IMR-90 (cell line): ENCODE data around the gene MALSU1. TPM values are rescaled to one million over a fixed set of nuclear protein-coding genes. Genes with fewer than 3 reads are reported as not detected.

Experiments
- ATAC-seq: fragments of 200-7000 bp; cut with Tn5 transposase; 2 replicates; pipeline ENCODE4 v1.9.1; 2020; ENCODE audit warnings: low read depth, mild to moderate bottlenecking, moderate library complexity
- BruUV-seq: library from RNA; stranded (reverse); fragments of 400-500 nt; replicated peaks from 2 replicates; lab custom pipeline; 2021; lab: Mats Ljungman, UMichigan
- CTCF ChIA-PET: fragments of 300-600 bp; formaldehyde crosslinking; extraction: SDS; loops from one replicate; lab custom pipeline; 2021; ENCODE audit warnings: antibody characterized with exemption; lab: Yijun Ruan, JAX
- POLR2A ChIA-PET: fragments of 300-600 bp; sonication (Branson Sonifier 250); formaldehyde crosslinking; loops from one replicate; lab custom pipeline; 2022; ENCODE audit warnings: antibody characterized with exemption; ENCODE audit not compliant: unreplicated experiment; lab: Charles Lee
- DNase-seq: peaks from one replicate; pipeline ENCODE4 v3.0.0; 2013
- H2AFZ ChIP-seq: replicated peaks from 2 replicates; pipeline ENCODE3; 2013; ENCODE audit warnings: low read length, mild to moderate bottlenecking; ENCODE audit not compliant: poor library complexity
- H2AK5ac ChIP-seq: 2 replicates; pipeline ENCODE4 v1.6.1; 2013; ENCODE audit warnings: low read depth, low read length, inconsistent platforms
- H2AK9ac ChIP-seq: replicated peaks from 2 replicates; pipeline ENCODE3; 2013; ENCODE audit warnings: mild to moderate bottlenecking, low read depth, low read length, moderate library complexity; ENCODE audit not compliant: poor library complexity
- H2BK120ac ChIP-seq: 2 replicates; pipeline ENCODE4 v1.6.1; 2013; ENCODE audit warnings: low read depth, low read length, inconsistent platforms
- H2BK15ac ChIP-seq: 3 replicates; pipeline ENCODE4 v1.6.1; 2013; ENCODE audit warnings: low read depth, low read length, inconsistent platforms
- H2BK20ac ChIP-seq: 2 replicates; pipeline ENCODE4 v1.6.1; 2013; ENCODE audit warnings: low read depth, mild to moderate bottlenecking, inconsistent platforms, low read length, moderate library complexity
- H2BK5ac ChIP-seq: 2 replicates; pipeline ENCODE4 v1.6.1; 2013; ENCODE audit warnings: mild to moderate bottlenecking, low read depth, low read length, inconsistent platforms; ENCODE audit not compliant: poor library complexity, severe bottlenecking
- H3K14ac ChIP-seq: replicated peaks from 2 replicates; pipeline ENCODE4 v1.6.1; 2013; ENCODE audit warnings: low read depth, low read length, inconsistent platforms
- H3K18ac ChIP-seq: 2 replicates; pipeline ENCODE4 v1.6.1; 2013; ENCODE audit warnings: low read depth, low read length, control low read depth
- H3K23ac ChIP-seq: 2 replicates; pipeline ENCODE4 v1.6.1; 2013; ENCODE audit warnings: low read depth, low read length, inconsistent platforms
- H3K27ac ChIP-seq: 2 replicates; pipeline ENCODE4 v1.5.1; 2013; ENCODE audit warnings: mild to moderate bottlenecking, control low read depth, low read length; ENCODE audit not compliant: insufficient read depth
- H3K27me3 ChIP-seq: 2 replicates; pipeline ENCODE4 v1.6.1; 2013; ENCODE audit warnings: low read length; ENCODE audit not compliant: control insufficient read depth, insufficient read depth
- H3K36me3 ChIP-seq: 2 replicates; pipeline ENCODE4 v1.6.1; 2013; ENCODE audit warnings: low read length, mixed read lengths; ENCODE audit not compliant: control insufficient read depth, insufficient read depth
- H3K4ac ChIP-seq: 2 replicates; pipeline ENCODE4 v1.6.1; 2013; ENCODE audit warnings: low read depth, low read length, inconsistent platforms
- H3K4me1 ChIP-seq: 2 replicates; pipeline ENCODE4 v1.6.1; 2013; ENCODE audit warnings: low read length, mixed read lengths; ENCODE audit not compliant: control insufficient read depth, insufficient read depth
- H3K4me2 ChIP-seq: 2 replicates; pipeline ENCODE4 v1.6.1; 2013; ENCODE audit warnings: low read depth, mild to moderate bottlenecking, control low read depth, low read length, moderate library complexity
- H3K4me3 ChIP-seq: 2 replicates; pipeline ENCODE4 v1.5.1; 2013; ENCODE audit warnings: low read depth, mild to moderate bottlenecking, control low read depth, low read length, moderate library complexity; ENCODE audit not compliant: insufficient read depth
- H3K56ac ChIP-seq: 2 replicates; pipeline ENCODE4 v1.6.1; 2013; ENCODE audit warnings: low read length, inconsistent platforms; ENCODE audit not compliant: insufficient read depth; ENCODE audit errors: extremely low read depth
- H3K79me1 ChIP-seq, 2 experiments: 2 replicates each; pipeline ENCODE4 v1.6.1; 2013; ENCODE audit warnings: low read length in 2 of 2, inconsistent platforms in 1 of 2, low read depth in 1 of 2
- H3K9ac ChIP-seq: 2 replicates; pipeline ENCODE4 v1.6.1; 2013; ENCODE audit warnings: low read depth, low read length, control low read depth
- H3K9me1 ChIP-seq: 2 replicates; pipeline ENCODE4 v1.6.1; 2013; ENCODE audit warnings: low read length, inconsistent platforms; ENCODE audit not compliant: insufficient read depth
- H3K9me3 ChIP-seq: 2 replicates; pipeline ENCODE4 v1.6.1; 2013; ENCODE audit warnings: low read length; ENCODE audit not compliant: control insufficient read depth, insufficient read depth
- H4K20me1 ChIP-seq: 2 replicates; pipeline ENCODE4 v1.6.1; 2013; ENCODE audit warnings: low read length, inconsistent platforms; ENCODE audit not compliant: insufficient read depth
- H4K5ac ChIP-seq: 2 replicates; pipeline ENCODE4 v1.6.1; 2013; ENCODE audit warnings: mild to moderate bottlenecking, low read depth, low read length, control low read depth
- H4K8ac ChIP-seq, 2 experiments: 2 replicates each; pipeline ENCODE4 v1.6.1; 2013; ENCODE audit warnings: low read depth in 2 of 2, low read length in 2 of 2, control low read depth in 1 of 2, inconsistent platforms in 1 of 2
- H4K91ac ChIP-seq: 2 replicates; pipeline ENCODE4 v1.6.1; 2013; ENCODE audit warnings: low read depth, low read length, inconsistent platforms; ENCODE audit not compliant: insufficient read depth
- BHLHE40 ChIP-seq: fragments of 150-350 bp; IDR thresholded peaks from 2 replicates; pipeline ENCODE4 v1.6.1; 2016; ENCODE audit warnings: mild to moderate bottlenecking, low read depth, low read length
- CEBPB ChIP-seq: IDR thresholded peaks from 2 replicates; pipeline ENCODE4 v1.6.1; 2012; ENCODE audit warnings: low read depth, low read length, improper control_type of control experiment
- CHD1 ChIP-seq: IDR thresholded peaks from 2 replicates; pipeline ENCODE4 v1.6.1; 2012; ENCODE audit warnings: low read depth, low read length, improper control_type of control experiment
- FOS ChIP-seq: fragments of 150-350 bp; IDR thresholded peaks from 2 replicates; pipeline ENCODE4 v1.6.1; 2016; ENCODE audit warnings: low read depth, low read length
- MAFK ChIP-seq: IDR thresholded peaks from 2 replicates; pipeline ENCODE4 v1.6.1; 2012; ENCODE audit warnings: low read depth, low read length, improper control_type of control experiment
- MAZ ChIP-seq: IDR thresholded peaks from 2 replicates; pipeline ENCODE4 v1.6.1; 2012; ENCODE audit warnings: low read depth, mild to moderate bottlenecking, low read length, improper control_type of control experiment, moderate library complexity, borderline replicate concordance
- MXI1 ChIP-seq: IDR thresholded peaks from 2 replicates; pipeline ENCODE4 v1.6.1; 2012; ENCODE audit warnings: low read depth, mild to moderate bottlenecking, low read length, moderate library complexity, borderline replicate concordance
- NFE2L2 ChIP-seq: fragments of 150-350 bp; IDR thresholded peaks from 2 replicates; pipeline ENCODE4 v1.6.1; 2016; ENCODE audit warnings: low read depth, mild to moderate bottlenecking, low read length
- POLR2A ChIP-seq: IDR thresholded peaks from 2 replicates; pipeline ENCODE4 v1.6.1; 2012; ENCODE audit warnings: mild to moderate bottlenecking, low read depth, low read length
- RAD21 ChIP-seq: IDR thresholded peaks from 2 replicates; pipeline ENCODE4 v1.6.1; 2012; ENCODE audit warnings: low read length, improper control_type of control experiment
- RCOR1 ChIP-seq: IDR thresholded peaks from 2 replicates; pipeline ENCODE4 v1.6.1; 2012; ENCODE audit warnings: mild to moderate bottlenecking, low read length, improper control_type of control experiment; ENCODE audit not compliant: insufficient replicate concordance
- RFX5 ChIP-seq: IDR thresholded peaks from 2 replicates; pipeline ENCODE4 v1.8.0; 2012; ENCODE audit warnings: low read depth, mild to moderate bottlenecking, low read length, moderate library complexity
- SMC3 ChIP-seq: fragments of 150-350 bp; IDR thresholded peaks from 2 replicates; pipeline ENCODE4 v1.6.1; 2016; ENCODE audit warnings: low read depth, mild to moderate bottlenecking, antibody characterized with exemption, low read length, moderate library complexity
- WGBS, 2 experiments: methylation state at CpG; one replicate each; pipeline versions ENCODE4 v1.1.5 to v1.1.7; 2013; ENCODE audit warnings: missing lambda C conversion rate in 2 of 2; ENCODE audit not compliant: insufficient read length in 1 of 2; ENCODE audit errors: extremely low coverage in 2 of 2; 5-methylcytosine and 5-hydroxymethylcytosine counted together
- dilution Hi-C: fragments of 300-500 bp; cut with HindIII; formaldehyde crosslinking; loops from one replicate; pipeline ENCODE4 v1.14.3; 2018; ENCODE audit warnings: low sequenced_read_pairs; ENCODE audit not compliant: unreplicated experiment
- in situ Hi-C: fragments of 300-500 bp; cut with MboI; formaldehyde crosslinking; loops from 3 replicates; pipeline ENCODE4 v1.14.3; 2019; ENCODE audit warnings: low sequenced_read_pairs, inconsistent platforms, mixed read lengths
- intact Hi-C: fragments of 100-400 bp; cut with micrococcal nuclease; formaldehyde crosslinking; loops from 2 replicates; pipeline ENCODE4 v1.10.0; 2022
- polyA plus RNA-seq, 3 experiments: library from polyadenylated mRNA; depleted of rRNA; stranded (reverse); fragments of >200 nt; gene quantifications; 2 replicates each; pipeline ENCODE4 v1.2.3, GENCODE V29; 2012; ENCODE audit warnings: low replicate concordance in 1 of 3
- total RNA-seq: library from RNA; depleted of rRNA; stranded (reverse); fragments of >200 nt; gene quantifications from 2 replicates; pipeline ENCODE4 v1.2.3, GENCODE V29; 2012
- TF ChIP-seq, protein P1 (sequence below): fragments of 150-350 bp; IDR thresholded peaks from 2 replicates; pipeline ENCODE4 v1.6.1; 2016; ENCODE audit warnings: low read depth, mild to moderate bottlenecking, low read length, moderate library complexity, borderline replicate concordance
- TF ChIP-seq, protein P2 (sequence below): fragments of 150-350 bp; IDR thresholded peaks from 2 replicates; pipeline ENCODE4 v1.6.1; 2017; ENCODE audit warnings: mild to moderate bottlenecking, antibody characterized with exemption, low read length, low read depth
- TF ChIP-seq, protein P3 (sequence below): conservative IDR thresholded peaks from 2 replicates; pipeline ENCODE4 v1.5.1; 2012; ENCODE audit warnings: mild to moderate bottlenecking, low read depth, low read length, improper control_type of control experiment

MALSU1 gene
- total and polyA plus RNA-seq, 2 of the 4 experiments (the other 2 are of a cell fraction), result 30.5 to 36.0 TPM

DNA sequence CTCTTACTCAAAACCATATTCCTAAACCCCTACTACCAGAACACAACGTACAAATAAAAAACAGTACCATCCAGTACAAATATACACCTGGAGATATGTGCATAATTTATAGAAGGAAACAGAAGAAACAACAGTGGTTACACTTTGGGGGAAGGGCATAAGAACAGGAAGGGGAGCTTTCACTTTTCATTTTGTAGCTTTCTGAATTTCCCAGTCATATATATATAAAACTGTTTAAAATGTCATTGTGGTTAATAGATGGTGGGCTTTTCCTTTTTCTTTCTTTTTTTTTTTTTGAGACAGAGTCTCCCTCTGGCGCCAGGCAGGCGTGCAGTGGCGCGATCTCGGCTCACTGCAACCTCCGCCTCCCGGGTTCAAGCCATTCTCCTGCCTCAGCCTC, 47.2 kb downstream of the MALSU1 start:
- DNase-seq (no peak), ATAC-seq (no peak)
- TF ChIP-seq RCOR1, result no peak
- TF ChIP-seq RFX5, result no peak
- TF ChIP-seq CHD1, result no peak
- TF ChIP-seq FOS, result no peak
- no peak for TF ChIP-seq CEBPB
- no peak for TF ChIP-seq MXI1
- TF ChIP-seq MAZ, result no peak
- TF ChIP-seq NFE2L2, result no peak
- no peak for TF ChIP-seq BHLHE40
- TF ChIP-seq, protein P1, sequence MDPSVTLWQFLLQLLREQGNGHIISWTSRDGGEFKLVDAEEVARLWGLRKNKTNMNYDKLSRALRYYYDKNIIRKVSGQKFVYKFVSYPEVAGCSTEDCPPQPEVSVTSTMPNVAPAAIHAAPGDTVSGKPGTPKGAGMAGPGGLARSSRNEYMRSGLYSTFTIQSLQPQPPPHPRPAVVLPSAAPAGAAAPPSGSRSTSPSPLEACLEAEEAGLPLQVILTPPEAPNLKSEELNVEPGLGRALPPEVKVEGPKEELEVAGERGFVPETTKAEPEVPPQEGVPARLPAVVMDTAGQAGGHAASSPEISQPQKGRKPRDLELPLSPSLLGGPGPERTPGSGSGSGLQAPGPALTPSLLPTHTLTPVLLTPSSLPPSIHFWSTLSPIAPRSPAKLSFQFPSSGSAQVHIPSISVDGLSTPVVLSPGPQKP, result no peak
- no peak for TF ChIP-seq POLR2A
- TF ChIP-seq, protein P2, sequence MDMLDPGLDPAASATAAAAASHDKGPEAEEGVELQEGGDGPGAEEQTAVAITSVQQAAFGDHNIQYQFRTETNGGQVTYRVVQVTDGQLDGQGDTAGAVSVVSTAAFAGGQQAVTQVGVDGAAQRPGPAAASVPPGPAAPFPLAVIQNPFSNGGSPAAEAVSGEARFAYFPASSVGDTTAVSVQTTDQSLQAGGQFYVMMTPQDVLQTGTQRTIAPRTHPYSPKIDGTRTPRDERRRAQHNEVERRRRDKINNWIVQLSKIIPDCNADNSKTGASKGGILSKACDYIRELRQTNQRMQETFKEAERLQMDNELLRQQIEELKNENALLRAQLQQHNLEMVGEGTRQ, result no peak
- TF ChIP-seq, protein P3, sequence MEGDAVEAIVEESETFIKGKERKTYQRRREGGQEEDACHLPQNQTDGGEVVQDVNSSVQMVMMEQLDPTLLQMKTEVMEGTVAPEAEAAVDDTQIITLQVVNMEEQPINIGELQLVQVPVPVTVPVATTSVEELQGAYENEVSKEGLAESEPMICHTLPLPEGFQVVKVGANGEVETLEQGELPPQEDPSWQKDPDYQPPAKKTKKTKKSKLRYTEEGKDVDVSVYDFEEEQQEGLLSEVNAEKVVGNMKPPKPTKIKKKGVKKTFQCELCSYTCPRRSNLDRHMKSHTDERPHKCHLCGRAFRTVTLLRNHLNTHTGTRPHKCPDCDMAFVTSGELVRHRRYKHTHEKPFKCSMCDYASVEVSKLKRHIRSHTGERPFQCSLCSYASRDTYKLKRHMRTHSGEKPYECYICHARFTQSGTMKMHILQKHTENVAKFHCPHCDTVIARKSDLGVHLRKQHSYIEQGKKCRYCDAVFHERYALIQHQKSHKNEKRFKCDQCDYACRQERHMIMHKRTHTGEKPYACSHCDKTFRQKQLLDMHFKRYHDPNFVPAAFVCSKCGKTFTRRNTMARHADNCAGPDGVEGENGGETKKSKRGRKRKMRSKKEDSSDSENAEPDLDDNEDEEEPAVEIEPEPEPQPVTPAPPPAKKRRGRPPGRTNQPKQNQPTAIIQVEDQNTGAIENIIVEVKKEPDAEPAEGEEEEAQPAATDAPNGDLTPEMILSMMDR, result no peak
- no peak for TF ChIP-seq MAFK
- TF ChIP-seq RAD21, result no peak
- TF ChIP-seq SMC3, result no peak
- no peak overlapping the region for H4K91ac ChIP-seq
- intact Hi-C loops, result no loop called here
- H2AK5ac ChIP-seq, result no peak overlapping the region
- H4K5ac ChIP-seq, result no peak overlapping the region
- 96% methylated on average over 5 of the region's 8 CpGs; no CpG with 5 or more reads in 1 of the 2 experiments for WGBS, 2 experiments
- H3K9me3 ChIP-seq, result no peaks in the 10 kb centered on the region
- H2AK9ac ChIP-seq, result no peak overlapping the region
- H3K56ac ChIP-seq, result no peak overlapping the region
- dilution Hi-C loops, result no loop called here
- peaks cover 26 to 67% of the 10 kb centered on the region in 2 experiments for H3K79me1 ChIP-seq
- no peak overlapping the region for H2BK5ac ChIP-seq
- no peak overlapping the region for H3K4me3 ChIP-seq
- no peak overlapping the region for H4K8ac ChIP-seq
- peaks cover 33% of the 10 kb centered on the region for H3K4me1 ChIP-seq
- H3K4me2 ChIP-seq, result peak overlapping the region; percentile 39; the same call in 1 of the 2 replicates
- in situ Hi-C loops, result no loop called here
- no peak overlapping the region for H3K27ac ChIP-seq
- H2AFZ ChIP-seq, result no peak overlapping the region
- no TSS peak for BruUV-seq
- peaks cover 4% of the 10 kb centered on the region; the same call in 1 of the 2 replicates for H4K20me1 ChIP-seq
- peaks cover 16% of the 10 kb centered on the region for H3K36me3 ChIP-seq
- H2BK20ac ChIP-seq, result no peak overlapping the region
- peaks cover 31% of the 10 kb centered on the region for H3K9me1 ChIP-seq
- no peak overlapping the region for H2BK120ac ChIP-seq
- no peak overlapping the region for H3K14ac ChIP-seq
- no peak overlapping the region for H3K9ac ChIP-seq
- no peak overlapping the region for H3K4ac ChIP-seq
- no peak overlapping the region for H2BK15ac ChIP-seq
- H3K27me3 ChIP-seq, result no peaks in the 10 kb centered on the region
- ChIA-PET POLR2A (no interaction called here), CTCF (no interaction called here)
- H3K18ac ChIP-seq, result no peak overlapping the region
- no peak overlapping the region for H3K23ac ChIP-seq
